ENCODE results near the gene LMO2.
"Not testable (repeated sequence)": the region's sequence is repeated elsewhere in the genome, so short reads cannot be mapped to it uniquely, and the experiment has no call there.

LMO2 gene

GRCh38 chr11:33891714-33892327 is at the start of gene LMO2:
LMO2 (minus strand) TSS chr11:33892076; CDS start chr11:33869716, 22,360 bp downstream.
- ATAC-seq (no peak), DNase-seq (peak in 1 of 2 donors; percentile 30)
- peak within 1 kb of the TSS; percentile 93 to 94 for H3K27ac Mint-ChIP-seq
- peaks cover 84% of the 10 kb centered on the region for H3K27me3 Mint-ChIP-seq
- peak within 1 kb of the TSS; percentile 65 to 67 for H3K4me3 Mint-ChIP-seq
- H3K4me1 Mint-ChIP-seq = peaks cover 42% of the 10 kb centered on the region
- no peaks in the 10 kb centered on the region for H3K9me3 Mint-ChIP-seq

GRCh38 chr11:33940538-33940815 is 48.6 kb upstream of the LMO2 start:
- no peaks in the 10 kb centered on the region for H3K27me3 Mint-ChIP-seq
- H3K27ac Mint-ChIP-seq = no peak overlapping the region
- H3K4me3 Mint-ChIP-seq = no peak overlapping the region
- H3K9me3 Mint-ChIP-seq = no peaks in the 10 kb centered on the region
- ATAC-seq = no peak
- no peak for DNase-seq
- no peaks in the 10 kb centered on the region for H3K4me1 Mint-ChIP-seq

- DNase-seq (no peak), ATAC-seq (no peak)
- no peak overlapping the region for H3K4me3 Mint-ChIP-seq
- peaks cover 8% of the 10 kb centered on the region for H3K27me3 Mint-ChIP-seq
- H3K27ac Mint-ChIP-seq = peak overlapping the region in 1 of 2 donors; percentile 1
- H3K4me1 Mint-ChIP-seq = no peaks in the 10 kb centered on the region
- H3K9me3 Mint-ChIP-seq = peaks cover 2 to 12% of the 10 kb centered on the region in 2 donors
Observed at GRCh38 chr11:33936725-33937604, 45.1 kb upstream of the LMO2 start.

GRCh38 chr11:33935461-33936456 is 43.9 kb upstream of the LMO2 start:
- peaks cover 9 to 24% of the 10 kb centered on the region in 2 donors for H3K9me3 Mint-ChIP-seq
- no peak for DNase-seq
- no peak overlapping the region for H3K4me3 Mint-ChIP-seq
- H3K27ac Mint-ChIP-seq = no peak overlapping the region
- H3K4me1 Mint-ChIP-seq = no peaks in the 10 kb centered on the region
- ATAC-seq = no peak
- H3K27me3 Mint-ChIP-seq = peaks cover 11% of the 10 kb centered on the region

- DNase-seq (no peak), ATAC-seq (no peak)
- Mint-ChIP-seq H3K4me1 (peaks cover 4% of the 10 kb centered on the region), H3K27me3 (peaks cover 11% of the 10 kb centered on the region), H3K9me3 (peaks cover 9 to 25% of the 10 kb centered on the region in 2 donors), H3K4me3 (no peak overlapping the region), H3K27ac (no peak overlapping the region)
Observed at GRCh38 chr11:33935005-33935404, 43.1 kb upstream of the LMO2 start.

- Mint-ChIP-seq H3K27ac (no peak overlapping the region), H3K4me1 (peaks cover 6% of the 10 kb centered on the region), H3K9me3 (peaks cover 9 to 25% of the 10 kb centered on the region in 2 donors), H3K4me3 (no peak overlapping the region), H3K27me3 (peaks cover 11% of the 10 kb centered on the region)
- DNase-seq = no peak
- ATAC-seq = no peak
Observed at GRCh38 chr11:33934450-33934849, 42.6 kb upstream of the LMO2 start.

- H3K27me3 Mint-ChIP-seq = peaks cover 16% of the 10 kb centered on the region
- ATAC-seq = no peak
- H3K27ac Mint-ChIP-seq = no peak overlapping the region
- H3K4me3 Mint-ChIP-seq = no peak overlapping the region
- no peak for DNase-seq
- peaks cover 9 to 25% of the 10 kb centered on the region in 2 donors for H3K9me3 Mint-ChIP-seq
- peaks cover 6% of the 10 kb centered on the region for H3K4me1 Mint-ChIP-seq
Observed at GRCh38 chr11:33933602-33934001, 41.7 kb upstream of the LMO2 start.

GRCh38 chr11:33932721-33933120 is 40.8 kb upstream of the LMO2 start:
- DNase-seq (no peak), ATAC-seq (no peak)
- Mint-ChIP-seq H3K4me1 (peaks cover 6% of the 10 kb centered on the region), H3K4me3 (no peak overlapping the region), H3K27ac (no peak overlapping the region), H3K27me3 (peaks cover 18% of the 10 kb centered on the region), H3K9me3 (peaks cover 9 to 25% of the 10 kb centered on the region in 2 donors)

GRCh38 chr11:33931739-33932366 is 40.0 kb upstream of the LMO2 start:
- not testable (repeated sequence) for ATAC-seq, H3K4me3 Mint-ChIP-seq, DNase-seq, H3K4me1 Mint-ChIP-seq, H3K27ac Mint-ChIP-seq
- H3K27me3 Mint-ChIP-seq = peaks cover 24% of the 10 kb centered on the region
- peaks cover 9 to 25% of the 10 kb centered on the region in 2 donors for H3K9me3 Mint-ChIP-seq

- peaks cover 24% of the 10 kb centered on the region for H3K27me3 Mint-ChIP-seq
- H3K4me3 Mint-ChIP-seq = no peak overlapping the region
- ATAC-seq (no peak), DNase-seq (no peak)
- peaks cover 9 to 25% of the 10 kb centered on the region in 2 donors for H3K9me3 Mint-ChIP-seq
- peaks cover 6% of the 10 kb centered on the region for H3K4me1 Mint-ChIP-seq
- no peak overlapping the region for H3K27ac Mint-ChIP-seq
Observed at GRCh38 chr11:33931067-33931466, 39.2 kb upstream of the LMO2 start.

- DNase-seq = no peak
- ATAC-seq = no peak
- peaks cover 6% of the 10 kb centered on the region for H3K4me1 Mint-ChIP-seq
- peak overlapping the region in 1 of 2 donors; percentile 35 for H3K27ac Mint-ChIP-seq
- H3K27me3 Mint-ChIP-seq = peaks cover 29% of the 10 kb centered on the region
- no peak overlapping the region for H3K4me3 Mint-ChIP-seq
- H3K9me3 Mint-ChIP-seq = peaks cover 9 to 25% of the 10 kb centered on the region in 2 donors
Observed at GRCh38 chr11:33930317-33931021, 38.6 kb upstream of the LMO2 start.

- DNase-seq (no peak), ATAC-seq (no peak)
- no peak overlapping the region for H3K4me3 Mint-ChIP-seq
- no peak overlapping the region for H3K27ac Mint-ChIP-seq
- H3K9me3 Mint-ChIP-seq = peaks cover 9 to 25% of the 10 kb centered on the region in 2 donors
- peaks cover 6% of the 10 kb centered on the region for H3K4me1 Mint-ChIP-seq
- H3K27me3 Mint-ChIP-seq = peaks cover 48% of the 10 kb centered on the region
Observed at GRCh38 chr11:33928564-33928963, 36.7 kb upstream of the LMO2 start.

GRCh38 chr11:33926671-33927552 is 35.0 kb upstream of the LMO2 start:
- Mint-ChIP-seq H3K27ac (no peak overlapping the region), H3K9me3 (peaks cover 7 to 12% of the 10 kb centered on the region in 2 donors), H3K4me3 (no peak overlapping the region), H3K27me3 (peaks cover 54% of the 10 kb centered on the region), H3K4me1 (peaks cover 6% of the 10 kb centered on the region)
- no peak for ATAC-seq
- DNase-seq = no peak

GRCh38 chr11:33924341-33924740 is 32.5 kb upstream of the LMO2 start:
- H3K4me1 Mint-ChIP-seq = peaks cover 9% of the 10 kb centered on the region
- H3K9me3 Mint-ChIP-seq = no peaks in the 10 kb centered on the region
- ATAC-seq = no peak
- DNase-seq = no peak
- peaks cover 62% of the 10 kb centered on the region for H3K27me3 Mint-ChIP-seq
- H3K27ac Mint-ChIP-seq = no peak overlapping the region
- no peak overlapping the region for H3K4me3 Mint-ChIP-seq
